Measurements from ENCODE around the gene STAT5A. TPM values are rescaled to one million over a fixed set of nuclear protein-coding genes. Genes with fewer than 3 reads are reported as not detected.
A peak's percentile ranks its signal among the peaks of the same experiment; 100 is the strongest.
"Not testable (repeated sequence)": the region's sequence is repeated elsewhere in the genome, so short reads cannot be mapped to it uniquely, and the experiment has no call there.

Gene STAT5A
- total RNA-seq, 5 donors from 2014 or later (not counting 1 experiment from before 2014, with no cell fraction given), result 141 to 160 (median 147) TPM

- Histone ChIP-seq H3K36me3 (ENCODE audit: control insufficient read depth in 2 of 2, extremely low read depth in 1 of 2, insufficient read depth in 1 of 2, low read length in 1 of 2) (peaks cover 0 to 3% of the 10 kb centered on the region in 2 donors), H3K27ac (ENCODE audit: low read length) (no peak overlapping the region), H3K4me1 (ENCODE audit: control insufficient read depth in 1 of 2, extremely low read depth in 1 of 2, insufficient read depth in 2 of 2, low read length in 2 of 2) (peaks cover 4 to 28% of the 10 kb centered on the region in 2 experiments), H3K4me3 (ENCODE audit: control insufficient read depth in 1 of 2, extremely low read depth in 1 of 2, low read length in 1 of 2) (no peak overlapping the region), H3K9me3 (no peaks in the 10 kb centered on the region), H3K27me3 (replicated peaks in 1 of 2; ENCODE audit: control insufficient read depth in 2 of 2, extremely low read depth in 1 of 2, insufficient read depth in 2 of 2, low read length in 1 of 2) (no peaks in the 10 kb centered on the region)
- CTCF ChIA-PET, result interaction anchor here (0.5 to 2.2 kb wide), 6 partner anchors 18 to 1471 kb away, joined by 3 to 15 read pairs (median 3); no protein-coding TSS in a partner anchor
- ATAC-seq (replicated peaks in 1 of 4) (no peak), DNase-seq (no peak)
- H3K9me3 Mint-ChIP-seq, result no peaks in the 10 kb centered on the region
- POLR2A ChIA-PET, result interaction anchor here (0.5 to 1.6 kb wide), 5 partner anchors 23 to 135 kb away, joined by 3 to 6 read pairs (median 3); no protein-coding TSS in a partner anchor
- no CpG with 5 or more reads among the region's 1 CpG for WGBS (ENCODE audit: insufficient coverage)
- peaks cover 20% of the 10 kb centered on the region for H3K36me3 Mint-ChIP-seq
- H3K4me1 Mint-ChIP-seq, result peaks cover 53 to 72% (median 62%) of the 10 kb centered on the region in 3 donors
- no peaks in the 10 kb centered on the region for H3K27me3 Mint-ChIP-seq
- H3K4me3 Mint-ChIP-seq, result no peak overlapping the region
- H3K27ac Mint-ChIP-seq, result peak overlapping the region in 1 of 2 donors; percentile 11
These were observed 70.1 kb downstream of the STAT5A start for GRCh38 chr17:42358434-42358833.

GRCh38 chr17:42359133-42359532 is 70.8 kb downstream of the STAT5A start:
- Histone ChIP-seq H3K9me3 (no peaks in the 10 kb centered on the region), H3K4me1 (ENCODE audit: control insufficient read depth in 1 of 2, extremely low read depth in 1 of 2, insufficient read depth in 2 of 2, low read length in 2 of 2) (peaks cover 4 to 31% of the 10 kb centered on the region in 2 experiments), H3K4me3 (ENCODE audit: control insufficient read depth in 1 of 2, extremely low read depth in 1 of 2, low read length in 1 of 2) (no peak overlapping the region), H3K36me3 (ENCODE audit: control insufficient read depth in 2 of 2, extremely low read depth in 1 of 2, insufficient read depth in 1 of 2, low read length in 1 of 2) (peaks cover 0 to 3% of the 10 kb centered on the region in 2 donors), H3K27ac (ENCODE audit: low read length) (no peak overlapping the region), H3K27me3 (replicated peaks in 1 of 2; ENCODE audit: control insufficient read depth in 2 of 2, extremely low read depth in 1 of 2, insufficient read depth in 2 of 2, low read length in 1 of 2) (no peaks in the 10 kb centered on the region)
- H3K4me3 Mint-ChIP-seq, result no peak overlapping the region
- no peaks in the 10 kb centered on the region for H3K9me3 Mint-ChIP-seq
- POLR2A ChIA-PET, result interaction anchor here (0.6 to 1.6 kb wide), 7 partner anchors 22 to 205 kb away, joined by 3 to 7 read pairs (median 4); partner anchors contain the start of gene STAT3 (in 1 of the 2)
- H3K27ac Mint-ChIP-seq, result no peak overlapping the region
- DNase-seq (no peak), ATAC-seq (replicated peaks in 1 of 4) (no peak)
- peaks cover 60 to 74% (median 64%) of the 10 kb centered on the region in 3 donors for H3K4me1 Mint-ChIP-seq
- CTCF ChIA-PET, result interaction anchor here (0.6 to 1.7 kb wide), 2 partner anchors 30 to 62 kb away, joined by 3 to 5 read pairs; no protein-coding TSS in a partner anchor
- WGBS (ENCODE audit: insufficient coverage), result no CpG with 5 or more reads among the region's 7 CpGs
- no peaks in the 10 kb centered on the region for H3K27me3 Mint-ChIP-seq
- H3K36me3 Mint-ChIP-seq, result peaks cover 21% of the 10 kb centered on the region

- H3K4me1 ChIP-seq (ENCODE audit: control insufficient read depth in 1 of 2, extremely low read depth in 1 of 2, insufficient read depth in 2 of 2, low read length in 2 of 2), result peaks cover 4 to 33% of the 10 kb centered on the region in 2 experiments
- not testable (repeated sequence) for H3K9me3 Mint-ChIP-seq; H3K27me3 Mint-ChIP-seq; ATAC-seq (replicated peaks in 1 of 4); DNase-seq; H3K27ac ChIP-seq (ENCODE audit: low read length); H3K9me3 ChIP-seq; H3K4me3 ChIP-seq (ENCODE audit: control insufficient read depth in 1 of 2, extremely low read depth in 1 of 2, low read length in 1 of 2); H3K27me3 ChIP-seq (replicated peaks in 1 of 2; ENCODE audit: control insufficient read depth in 2 of 2, extremely low read depth in 1 of 2, insufficient read depth in 2 of 2, low read length in 1 of 2); H3K4me3 Mint-ChIP-seq; H3K36me3 ChIP-seq (ENCODE audit: control insufficient read depth in 2 of 2, extremely low read depth in 1 of 2, insufficient read depth in 1 of 2, low read length in 1 of 2)
- WGBS (ENCODE audit: insufficient coverage), result no CpG with 5 or more reads among the region's 2 CpGs
- Mint-ChIP-seq H3K36me3 (peaks cover 30% of the 10 kb centered on the region), H3K4me1 (peaks cover 62 to 78% (median 69%) of the 10 kb centered on the region in 3 donors), H3K27ac (peak overlapping the region in 1 of 2 donors; percentile 28)
- CTCF ChIA-PET, result interaction anchor here (0.6 kb wide), 2 partner anchors 157 to 336 kb away, joined by 3 read pairs; no protein-coding TSS in a partner anchor
- POLR2A ChIA-PET, result interaction anchor here in 1 of 2 donors (0.7 kb wide), 1 partner anchor 166 kb away, joined by 5 read pairs; no protein-coding TSS in a partner anchor
These were observed 72.1 kb downstream of the STAT5A start for GRCh38 chr17:42360388-42360787.

Other genes starting within 250 kb of the STAT5A start
- 1 to 10 TPM in 1 of 5 donors, under 1 TPM in 4; 0.35 to 1.1 (median 0.89) TPM for gene C17orf113, start 237.9 kb upstream of the STAT5A start, total RNA-seq
- gene ZNF385C, start 190.0 kb upstream of the STAT5A start, total RNA-seq, result 1 to 10 TPM in 1 of 5 donors, under 1 TPM in 4; 0.16 to 1.0 (median 0.46) TPM
- 10 to 100 TPM; 38.2 to 63.0 (median 41.7) TPM for gene DHX58, start 175.8 kb upstream of the STAT5A start, total RNA-seq
- gene KAT2A, start 167.1 kb upstream of the STAT5A start, total RNA-seq, result 10 to 100 TPM; 41.1 to 75.5 (median 61.1) TPM
- under 1 TPM in 2 of 5 donors, not detected in 3; 0.13 to 0.18 TPM for gene HSPB9, start 165.7 kb upstream of the STAT5A start, total RNA-seq
- 10 to 100 TPM; 72.3 to 85.9 (median 79.3) TPM for gene RAB5C, start 133.5 kb upstream of the STAT5A start, total RNA-seq
- under 1 TPM in 4 of 5 donors, not detected in 1; 0.06 to 0.35 (median 0.20) TPM for gene KCNH4, start 107.4 kb upstream of the STAT5A start, total RNA-seq
- not detected for gene HCRT, start 103.0 kb upstream of the STAT5A start, total RNA-seq
- 10 to 100 TPM; 15.8 to 26.2 (median 22.5) TPM for gene GHDC, start 94.0 kb upstream of the STAT5A start, total RNA-seq
- gene STAT5B, start 12.1 kb upstream of the STAT5A start, total RNA-seq, result 100 to 1,000 TPM; 178 to 205 (median 186) TPM
- gene STAT3, start 99.9 kb downstream of the STAT5A start, total RNA-seq, result 100 to 1,000 TPM; 113 to 242 (median 129) TPM
- gene CAVIN1, start 134.8 kb downstream of the STAT5A start, total RNA-seq, result 1 to 10 TPM in 4 of 5 donors, under 1 TPM in 1; 0.83 to 2.3 (median 2.1) TPM
- 10 to 100 TPM; 11.1 to 18.0 (median 14.9) TPM for gene ATP6V0A1, start 170.4 kb downstream of the STAT5A start, total RNA-seq
- gene NAGLU, start 247.7 kb downstream of the STAT5A start, total RNA-seq, result 10 to 100 TPM; 13.2 to 35.1 (median 28.8) TPM

Data from T-cell (primary cell).